ENCODE results near the gene ANKRD23.

ANKRD23 gene

GRCh38 chr2:96792772-96793749 lies 50.8 kb downstream of the ANKRD23 start:
- no peak for DNase-seq

GRCh38 chr2:96789245-96789617 lies 54.6 kb downstream of the ANKRD23 start:
- no peak for DNase-seq

- no peak for DNase-seq
These were observed 55.2 kb downstream of the ANKRD23 start for GRCh38 chr2:96788442-96789244.

Measured in CD4-positive, alpha-beta T cell treated with Interleukin-4 for 4 hours (primary cell).